Right atrium auricular region (tissue), 2 donors: ENCODE measurements around the gene C2. TPM values are rescaled to one million over a fixed set of nuclear protein-coding genes. Genes with fewer than 3 reads are reported as not detected.
"Not testable (repeated sequence)": the region's sequence is repeated elsewhere in the genome, so short reads cannot be mapped to it uniquely, and the experiment has no call there.

Experiments
- DNase-seq: peaks from one replicate; pipeline ENCODE4 v3.0.0-alpha.2; 2019; ENCODE audit warnings: low spot score
- H3K27ac ChIP-seq, 2 donors: fragments of 200-600 bp; sonication (generic); 1 replicate in 1 of 2; 2 replicates in 1 of 2; pipeline ENCODE4 v1.5.1; 2016 to 2019
- H3K27me3 ChIP-seq, 2 donors: fragments of 200-600 bp; sonication (generic); one replicate each; pipeline versions ENCODE4 v1.5.1 to v1.6.0; 2017 to 2019
- H3K36me3 ChIP-seq: fragments of 200-600 bp; sonication (generic); one replicate; pipeline ENCODE4 v1.5.1; 2016
- H3K4me1 ChIP-seq, 2 donors: fragments of 200-600 bp; sonication (generic); one replicate each; pipeline versions ENCODE4 v1.5.1 to v1.6.0; 2017 to 2019
- H3K4me3 ChIP-seq, 2 donors: fragments of 200-600 bp; sonication (generic); 1 replicate in 1 of 2; 2 replicates in 1 of 2; pipeline ENCODE4 v1.5.1; 2017 to 2019; ENCODE audit warnings: mild to moderate bottlenecking in 1 of 2, moderate library complexity in 1 of 2
- H3K9me3 ChIP-seq, 2 donors: fragments of 200-600 bp; sonication (generic); one replicate each; pipeline ENCODE4 v1.5.1; 2019
- total RNA-seq, 2 donors: library from RNA; depleted of rRNA; stranded (reverse); fragments of >200 nt; gene quantifications; one replicate each; pipeline ENCODE4 v1.1.0, GENCODE V29; 2016
- TF ChIP-seq, protein P1 (sequence below), 2 donors: fragments of 200-600 bp; sonication (generic); IDR thresholded peaks; one replicate each; pipeline ENCODE4 v1.5.1; 2019; ENCODE audit warnings: antibody characterized with exemption in 2 of 2

The C2 gene
- total RNA-seq, 2 donors from 2014 or later, result 3.5 to 19.9 TPM

DNA sequence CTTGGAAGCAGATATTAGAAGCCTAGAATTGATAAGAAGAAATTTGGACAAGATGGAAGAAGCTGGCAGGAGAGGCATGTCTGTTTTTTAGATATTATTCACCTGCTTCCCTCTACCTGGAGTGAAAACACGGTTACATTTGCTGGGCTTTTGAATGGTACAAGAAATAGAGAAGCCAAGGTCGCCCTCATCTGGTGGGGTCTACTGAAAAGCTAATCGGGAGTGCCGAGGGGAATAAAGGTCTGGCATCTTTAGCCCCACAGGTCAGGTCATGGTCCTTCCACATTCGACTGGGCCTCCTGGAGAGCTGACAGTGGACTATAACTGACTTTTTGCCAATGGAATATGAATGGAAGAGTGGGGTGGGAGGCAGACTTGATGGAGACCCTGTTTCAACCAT, 4.6 kb upstream of the C2 start:
- no peaks in the 10 kb centered on the region for H3K9me3 ChIP-seq
- H3K4me1 ChIP-seq, result no peaks in the 10 kb centered on the region
- TF ChIP-seq, protein P1, sequence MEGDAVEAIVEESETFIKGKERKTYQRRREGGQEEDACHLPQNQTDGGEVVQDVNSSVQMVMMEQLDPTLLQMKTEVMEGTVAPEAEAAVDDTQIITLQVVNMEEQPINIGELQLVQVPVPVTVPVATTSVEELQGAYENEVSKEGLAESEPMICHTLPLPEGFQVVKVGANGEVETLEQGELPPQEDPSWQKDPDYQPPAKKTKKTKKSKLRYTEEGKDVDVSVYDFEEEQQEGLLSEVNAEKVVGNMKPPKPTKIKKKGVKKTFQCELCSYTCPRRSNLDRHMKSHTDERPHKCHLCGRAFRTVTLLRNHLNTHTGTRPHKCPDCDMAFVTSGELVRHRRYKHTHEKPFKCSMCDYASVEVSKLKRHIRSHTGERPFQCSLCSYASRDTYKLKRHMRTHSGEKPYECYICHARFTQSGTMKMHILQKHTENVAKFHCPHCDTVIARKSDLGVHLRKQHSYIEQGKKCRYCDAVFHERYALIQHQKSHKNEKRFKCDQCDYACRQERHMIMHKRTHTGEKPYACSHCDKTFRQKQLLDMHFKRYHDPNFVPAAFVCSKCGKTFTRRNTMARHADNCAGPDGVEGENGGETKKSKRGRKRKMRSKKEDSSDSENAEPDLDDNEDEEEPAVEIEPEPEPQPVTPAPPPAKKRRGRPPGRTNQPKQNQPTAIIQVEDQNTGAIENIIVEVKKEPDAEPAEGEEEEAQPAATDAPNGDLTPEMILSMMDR (IDR thresholded peaks at IDR 0.05), result no peak

DNA sequence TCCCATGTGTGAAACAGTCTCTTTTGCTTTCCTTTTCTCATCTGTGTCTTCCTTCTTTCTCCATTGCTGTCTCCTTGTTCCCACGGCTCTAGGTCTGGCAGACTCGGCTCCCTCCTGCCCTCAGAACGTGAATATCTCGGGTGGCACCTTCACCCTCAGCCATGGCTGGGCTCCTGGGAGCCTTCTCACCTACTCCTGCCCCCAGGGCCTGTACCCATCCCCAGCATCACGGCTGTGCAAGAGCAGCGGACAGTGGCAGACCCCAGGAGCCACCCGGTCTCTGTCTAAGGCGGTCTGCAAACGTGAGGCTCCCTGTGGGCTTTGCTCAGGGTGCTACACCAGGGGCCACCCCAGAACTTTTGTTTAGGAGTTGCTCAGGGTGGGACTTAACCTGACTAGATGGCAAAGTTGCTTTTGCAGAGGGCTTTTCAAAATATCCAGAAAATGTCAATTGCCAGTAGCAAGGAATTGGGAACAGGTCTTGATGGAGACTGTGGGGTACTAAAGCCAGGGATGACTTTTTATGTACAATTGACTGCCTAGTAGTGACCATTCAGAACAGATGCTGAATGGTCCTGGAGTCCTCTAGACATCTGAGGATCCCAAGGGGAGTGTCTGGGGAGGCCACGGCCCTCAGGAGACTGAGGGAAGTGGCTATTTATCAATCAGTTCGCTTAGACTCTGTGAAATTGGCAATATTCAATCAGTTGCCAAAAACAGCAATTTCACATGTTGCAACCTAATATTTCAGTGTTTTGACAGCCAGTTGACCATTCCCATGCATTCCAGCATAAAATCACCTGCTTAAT, 550 bp downstream of the C2 start:
- DNase-seq, result no peak
- TF ChIP-seq, protein P1 (IDR thresholded peaks at IDR 0.05), result no peak
- no peaks in the 10 kb centered on the region for H3K9me3 ChIP-seq
- no peaks in the 10 kb centered on the region for H3K36me3 ChIP-seq
- no peaks in the 10 kb centered on the region for H3K27me3 ChIP-seq
- no peak overlapping the region for H3K27ac ChIP-seq
- H3K4me1 ChIP-seq, result no peaks in the 10 kb centered on the region
- peak overlapping the region in 1 of 2 donors; percentile 16 for H3K4me3 ChIP-seq

More for the DNA sequence above, 4.6 kb upstream of the C2 start:
- Histone ChIP-seq H3K36me3 (no peaks in the 10 kb centered on the region), H3K4me3 (no peak overlapping the region), H3K27ac (no peak overlapping the region), H3K27me3 (no peaks in the 10 kb centered on the region)
- DNase-seq, result no peak

DNA sequence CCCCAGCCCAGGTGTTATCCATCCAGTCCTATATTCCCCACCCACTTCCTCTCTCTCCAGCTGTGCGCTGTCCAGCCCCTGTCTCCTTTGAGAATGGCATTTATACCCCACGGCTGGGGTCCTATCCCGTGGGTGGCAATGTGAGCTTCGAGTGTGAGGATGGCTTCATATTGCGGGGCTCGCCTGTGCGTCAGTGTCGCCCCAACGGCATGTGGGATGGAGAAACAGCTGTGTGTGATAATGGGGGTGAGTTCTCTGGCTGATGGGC, 1.1 kb downstream of the C2 start:
- no peak overlapping the region for H3K4me3 ChIP-seq
- no peaks in the 10 kb centered on the region for H3K9me3 ChIP-seq
- H3K4me1 ChIP-seq, result no peaks in the 10 kb centered on the region
- no peak overlapping the region for H3K27ac ChIP-seq
- no peaks in the 10 kb centered on the region for H3K27me3 ChIP-seq
- DNase-seq, result no peak
- no peaks in the 10 kb centered on the region for H3K36me3 ChIP-seq
- TF ChIP-seq, protein P1 (IDR thresholded peaks at IDR 0.05), result no peak

DNA sequence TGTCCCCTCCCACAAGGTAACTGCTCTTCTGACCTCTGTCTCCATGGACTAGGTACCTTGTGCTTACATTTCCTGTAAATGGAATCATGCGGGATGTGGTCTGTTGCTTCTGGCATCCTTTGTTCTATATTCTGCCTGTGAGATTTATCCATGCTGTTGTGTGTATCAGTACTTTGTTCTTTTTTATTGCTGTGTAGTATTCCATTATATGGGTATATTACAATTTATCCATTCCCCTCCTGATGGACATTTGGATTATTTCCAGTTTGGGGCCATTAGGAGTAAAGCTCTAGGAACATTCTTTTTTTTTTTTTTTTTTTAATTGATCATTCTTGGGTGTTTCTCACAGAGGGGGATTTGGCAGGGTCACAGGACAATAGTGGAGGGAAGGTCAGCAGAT, 3.4 kb downstream of the C2 start:
- TF ChIP-seq, protein P1 (IDR thresholded peaks at IDR 0.05), result no peak
- no peaks in the 10 kb centered on the region for H3K9me3 ChIP-seq
- DNase-seq, result no peak
- H3K27ac ChIP-seq, result no peak overlapping the region
- no peak overlapping the region for H3K4me3 ChIP-seq
- H3K4me1 ChIP-seq, result no peaks in the 10 kb centered on the region
- no peaks in the 10 kb centered on the region for H3K36me3 ChIP-seq
- H3K27me3 ChIP-seq, result no peaks in the 10 kb centered on the region

DNA sequence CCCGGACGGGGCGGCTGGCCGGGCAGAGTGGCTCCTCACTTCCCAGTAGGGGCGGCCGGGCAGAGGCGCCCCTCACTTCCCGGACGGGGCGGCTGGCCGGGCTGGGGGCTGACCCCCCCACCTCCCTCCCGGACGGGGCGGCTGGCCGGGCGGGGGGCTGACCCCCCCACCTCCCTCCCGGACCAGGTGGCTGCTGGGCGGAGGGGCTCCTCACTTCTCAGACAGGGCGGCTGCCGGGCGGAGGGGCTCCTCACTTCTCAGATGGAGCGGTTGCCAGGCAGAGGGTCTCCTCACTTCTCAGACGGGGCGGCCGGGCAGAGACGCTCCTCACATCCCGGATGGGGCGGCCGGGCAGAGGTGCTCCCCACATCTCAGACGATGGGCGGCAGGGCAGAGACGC, 4.6 kb downstream of the C2 start:
- DNase-seq, H3K27me3 ChIP-seq, H3K9me3 ChIP-seq, H3K4me1 ChIP-seq, H3K36me3 ChIP-seq, H3K27ac ChIP-seq, H3K4me3 ChIP-seq: not testable (repeated sequence)

DNA sequence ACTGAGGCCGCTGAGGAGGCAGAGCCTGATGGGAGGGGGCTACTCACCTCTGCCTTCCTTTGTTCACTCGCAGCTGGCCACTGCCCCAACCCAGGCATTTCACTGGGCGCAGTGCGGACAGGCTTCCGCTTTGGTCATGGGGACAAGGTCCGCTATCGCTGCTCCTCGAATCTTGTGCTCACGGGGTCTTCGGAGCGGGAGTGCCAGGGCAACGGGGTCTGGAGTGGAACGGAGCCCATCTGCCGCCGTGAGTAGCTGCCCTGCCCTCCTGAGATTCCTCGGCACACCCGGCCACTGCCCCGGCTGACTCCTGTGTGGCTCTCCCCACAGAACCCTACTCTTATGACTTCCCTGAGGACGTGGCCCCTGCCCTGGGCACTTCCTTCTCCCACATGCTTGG, 6.0 kb downstream of the C2 start:
- DNase-seq, result no peak
- no peaks in the 10 kb centered on the region for H3K36me3 ChIP-seq
- no peaks in the 10 kb centered on the region for H3K27me3 ChIP-seq
- no peak overlapping the region for H3K27ac ChIP-seq
- TF ChIP-seq, protein P1 (IDR thresholded peaks at IDR 0.05), result no peak
- no peak overlapping the region for H3K4me3 ChIP-seq
- no peaks in the 10 kb centered on the region for H3K4me1 ChIP-seq
- no peaks in the 10 kb centered on the region for H3K9me3 ChIP-seq
